EH (cell line): ENCODE results near the gene COPG1.
A peak's percentile ranks its signal among the peaks of the same experiment; 100 is the strongest.
"Not testable (repeated sequence)": the region's sequence is repeated elsewhere in the genome, so short reads cannot be mapped to it uniquely, and the experiment has no call there.

Experiments used
- DNase-seq: peaks from one replicate; pipeline ENCODE4 v3.0.0-alpha.2; 2015; ENCODE audit warnings: low read depth

The COPG1 gene, protein sequence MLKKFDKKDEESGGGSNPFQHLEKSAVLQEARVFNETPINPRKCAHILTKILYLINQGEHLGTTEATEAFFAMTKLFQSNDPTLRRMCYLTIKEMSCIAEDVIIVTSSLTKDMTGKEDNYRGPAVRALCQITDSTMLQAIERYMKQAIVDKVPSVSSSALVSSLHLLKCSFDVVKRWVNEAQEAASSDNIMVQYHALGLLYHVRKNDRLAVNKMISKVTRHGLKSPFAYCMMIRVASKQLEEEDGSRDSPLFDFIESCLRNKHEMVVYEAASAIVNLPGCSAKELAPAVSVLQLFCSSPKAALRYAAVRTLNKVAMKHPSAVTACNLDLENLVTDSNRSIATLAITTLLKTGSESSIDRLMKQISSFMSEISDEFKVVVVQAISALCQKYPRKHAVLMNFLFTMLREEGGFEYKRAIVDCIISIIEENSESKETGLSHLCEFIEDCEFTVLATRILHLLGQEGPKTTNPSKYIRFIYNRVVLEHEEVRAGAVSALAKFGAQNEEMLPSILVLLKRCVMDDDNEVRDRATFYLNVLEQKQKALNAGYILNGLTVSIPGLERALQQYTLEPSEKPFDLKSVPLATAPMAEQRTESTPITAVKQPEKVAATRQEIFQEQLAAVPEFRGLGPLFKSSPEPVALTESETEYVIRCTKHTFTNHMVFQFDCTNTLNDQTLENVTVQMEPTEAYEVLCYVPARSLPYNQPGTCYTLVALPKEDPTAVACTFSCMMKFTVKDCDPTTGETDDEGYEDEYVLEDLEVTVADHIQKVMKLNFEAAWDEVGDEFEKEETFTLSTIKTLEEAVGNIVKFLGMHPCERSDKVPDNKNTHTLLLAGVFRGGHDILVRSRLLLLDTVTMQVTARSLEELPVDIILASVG

DNA sequence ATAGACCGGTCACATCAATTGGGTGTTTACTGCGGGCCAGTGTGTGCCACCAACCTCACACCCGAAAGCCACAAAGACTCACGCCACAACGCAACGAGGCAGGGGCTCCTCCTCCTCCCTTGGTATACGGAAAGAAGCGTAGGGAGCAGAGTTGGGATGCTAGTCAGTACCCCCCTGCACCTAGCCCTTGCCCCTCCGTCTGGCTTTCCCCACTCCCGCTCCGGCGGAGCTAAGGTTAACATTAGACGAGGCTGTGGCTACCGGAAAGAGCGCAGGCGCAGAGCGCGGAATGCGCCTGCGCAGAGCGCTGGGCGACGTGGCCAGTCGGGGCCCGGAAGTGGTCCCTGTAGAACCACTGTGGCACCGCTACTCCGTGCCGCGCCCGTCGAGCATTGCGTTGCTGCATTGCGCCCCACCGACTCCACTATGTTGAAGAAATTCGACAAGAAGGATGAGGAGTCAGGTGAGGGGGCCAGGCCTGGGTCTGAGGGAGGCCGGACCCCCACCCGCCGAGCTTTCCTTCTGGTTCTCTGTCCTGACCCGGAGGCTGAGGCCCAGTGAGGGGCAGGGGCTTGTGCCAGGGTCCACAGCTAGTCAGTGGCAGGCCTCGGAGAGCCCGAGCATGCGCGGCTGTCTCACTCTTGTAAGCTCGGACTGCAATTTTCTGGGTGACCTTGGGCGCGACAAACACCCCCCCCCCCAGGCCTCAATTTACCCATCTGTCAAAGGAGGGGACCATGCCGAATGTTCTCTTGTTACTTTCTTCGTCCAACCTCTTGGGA, at the start of gene COPG1:
COPG1 (plus strand) TSS at position 323 of the 782 bp plus-strand sequence; CDS start at position 427, 104 bp downstream.
- DNase-seq: peak; percentile 91

DNA sequence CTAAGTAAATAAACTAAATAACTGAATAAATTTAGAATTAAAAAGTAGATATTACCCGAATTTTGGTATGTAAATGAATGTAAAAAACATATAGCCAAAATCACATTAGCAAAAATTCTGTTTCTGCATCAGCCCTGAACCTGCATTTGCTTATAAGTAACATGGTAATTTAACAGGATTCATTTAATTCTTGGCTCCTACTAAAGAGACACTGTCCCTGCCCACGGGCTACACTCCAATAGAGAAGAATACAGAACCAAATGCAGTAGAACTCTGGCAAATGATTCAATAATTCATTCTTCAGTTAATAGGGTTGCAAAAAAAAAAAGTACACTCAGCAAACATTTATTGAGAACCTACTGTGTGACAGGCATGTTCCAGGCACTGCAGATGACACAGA, 44.9 kb upstream of the COPG1 start:
- no peak for DNase-seq

DNA sequence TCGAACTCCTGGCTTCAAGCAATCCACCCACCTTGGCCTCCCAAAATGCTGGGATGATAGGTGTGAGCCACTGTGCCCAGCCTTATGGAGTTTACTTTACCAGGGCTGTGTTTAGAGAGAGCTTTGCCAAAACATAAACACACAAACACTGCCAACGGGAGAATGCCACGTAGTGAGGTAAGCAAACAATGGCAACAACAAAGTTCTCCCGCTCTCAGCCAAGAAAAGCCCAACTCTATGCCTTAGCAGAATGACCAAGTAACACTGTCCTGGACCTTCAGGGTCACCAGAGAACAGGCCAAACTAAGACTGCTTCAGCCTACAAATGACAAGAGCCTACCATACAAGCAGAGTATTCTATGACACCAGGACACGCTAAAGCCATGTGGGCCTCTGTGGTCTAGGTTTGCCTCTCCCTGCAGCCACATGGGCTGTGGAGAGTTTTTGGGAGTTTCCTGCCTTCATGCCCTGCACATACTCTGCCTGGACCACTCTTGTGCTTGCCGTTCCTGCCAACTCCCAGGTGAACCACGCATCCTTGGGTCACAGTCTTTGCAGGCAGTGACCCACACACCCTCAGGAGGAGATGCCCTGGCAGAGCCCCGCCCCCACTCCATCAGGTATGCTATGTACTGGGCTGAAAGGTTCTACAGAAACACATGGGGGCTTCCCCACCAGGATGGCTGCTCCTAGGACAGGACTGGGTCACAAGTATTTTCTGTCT, 44.1 kb upstream of the COPG1 start:
- DNase-seq: no peak

DNA sequence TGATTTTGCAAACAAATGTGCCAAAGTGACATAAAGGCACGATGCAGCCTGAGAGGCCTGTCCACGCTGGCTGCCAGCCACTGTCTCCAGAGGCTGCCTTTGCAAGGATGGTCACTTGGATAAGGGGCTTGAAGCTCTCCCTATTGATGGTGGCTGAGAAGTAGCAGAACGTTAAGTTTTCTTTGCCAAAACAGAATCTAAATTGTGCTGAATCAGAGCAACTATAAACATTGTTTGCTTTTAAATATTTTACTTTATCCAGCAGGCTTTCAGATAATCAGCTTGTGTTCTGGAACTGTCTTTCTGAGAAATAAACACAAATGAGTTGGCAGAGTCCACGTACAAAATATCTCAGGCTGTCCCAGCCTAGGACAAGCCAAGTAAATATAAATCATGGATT, 41.9 kb upstream of the COPG1 start:
- DNase-seq: no peak

DNA sequence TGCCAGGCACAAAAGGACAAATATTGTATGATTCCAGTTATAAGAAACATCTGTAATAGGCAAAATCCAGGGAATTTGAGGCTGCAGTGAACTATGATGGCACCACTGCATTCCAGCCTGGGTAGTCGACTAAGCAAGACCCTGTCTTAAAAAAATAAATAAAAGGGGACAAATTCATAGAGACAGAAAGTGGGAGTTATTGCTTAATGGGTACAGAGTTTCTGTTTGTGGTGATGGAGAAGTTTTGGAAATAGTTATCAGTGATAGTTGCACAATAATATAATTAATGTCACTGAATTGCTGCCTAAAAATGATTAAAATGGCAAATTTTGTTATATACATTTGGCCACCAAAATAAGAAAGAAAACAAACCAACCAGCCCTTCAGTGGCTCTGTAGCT, 38.1 kb upstream of the COPG1 start:
- no peak for DNase-seq

DNA sequence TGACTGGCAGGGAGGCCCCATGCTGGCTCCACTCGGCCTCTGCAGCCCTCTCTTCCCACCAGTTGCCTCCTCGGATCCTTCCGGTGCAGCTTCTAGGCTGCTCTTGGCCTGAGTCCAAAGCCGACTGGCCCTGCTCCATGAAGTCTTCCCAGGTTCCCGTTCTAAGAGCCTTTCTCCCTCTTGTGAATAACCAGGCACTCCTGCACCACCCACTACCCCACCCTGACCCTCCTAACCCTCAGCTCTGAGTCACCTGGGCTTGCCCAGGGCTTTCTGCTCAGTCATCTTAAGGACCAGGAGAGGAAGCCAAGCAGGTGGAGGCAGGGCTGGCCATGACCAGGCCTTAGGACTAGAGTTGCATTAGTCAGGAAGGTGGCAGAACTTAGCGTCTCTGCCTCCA, 37.6 kb upstream of the COPG1 start:
- peak; percentile 77 for DNase-seq

DNA sequence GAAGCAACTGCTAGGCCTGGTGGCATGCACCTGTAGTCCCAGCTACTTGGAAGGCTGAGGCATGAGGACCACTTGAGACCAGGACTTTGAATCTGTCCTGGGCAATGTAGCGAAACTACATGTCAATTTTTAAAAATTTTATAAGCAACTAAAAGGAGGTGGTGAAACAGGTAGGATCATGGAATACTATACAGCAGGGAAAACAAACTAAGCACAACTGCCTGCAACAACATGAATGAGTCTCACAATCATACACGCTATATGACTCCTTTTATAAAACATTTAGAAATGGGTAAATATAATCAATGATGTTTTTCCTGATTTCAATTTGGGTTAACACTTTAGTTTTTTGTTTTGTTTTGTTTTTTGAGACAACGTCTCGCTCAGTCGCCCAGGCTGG, 36.2 kb upstream of the COPG1 start:
- DNase-seq: no peak

DNA sequence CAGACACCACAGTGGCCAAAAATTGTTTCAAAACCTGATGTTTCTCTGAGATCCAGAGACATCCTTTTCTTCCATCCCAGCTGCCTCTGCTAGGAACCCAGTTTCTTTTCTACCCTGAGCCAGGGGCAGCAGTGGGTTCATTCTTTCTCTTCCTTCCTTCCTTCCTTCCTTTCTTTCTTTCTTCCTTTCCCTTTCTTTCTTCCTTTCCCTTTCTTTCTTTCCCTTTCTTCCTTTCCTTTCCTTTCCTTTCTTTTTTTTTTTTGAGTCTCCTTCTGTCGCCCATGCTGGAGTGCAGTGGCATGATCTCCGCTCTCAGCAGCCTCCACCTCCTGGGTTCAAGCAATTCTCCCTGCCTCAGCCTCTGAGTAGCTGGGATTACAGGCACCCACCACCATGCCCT, 30.7 kb upstream of the COPG1 start:
- no peak for DNase-seq

DNA sequence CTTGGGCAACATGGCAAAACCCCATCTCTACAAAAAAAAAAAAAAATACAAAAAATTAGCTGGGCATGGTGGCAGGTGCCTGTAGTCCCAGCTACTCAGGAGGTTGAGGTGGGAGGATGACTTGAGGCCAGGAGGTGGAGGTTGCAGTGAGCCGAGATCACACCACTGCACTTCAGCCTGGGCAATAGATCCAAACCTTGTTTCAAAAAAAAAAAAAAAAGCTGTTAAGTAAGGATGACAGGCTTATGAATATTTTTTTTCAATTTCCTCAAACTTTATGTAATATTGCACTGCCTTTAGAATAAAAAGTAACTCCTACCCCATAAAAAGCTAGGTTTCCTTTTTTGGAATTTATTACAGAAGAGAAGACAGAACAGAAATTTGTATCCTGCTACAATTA, 25.0 kb upstream of the COPG1 start:
- not testable (repeated sequence) for DNase-seq

DNA sequence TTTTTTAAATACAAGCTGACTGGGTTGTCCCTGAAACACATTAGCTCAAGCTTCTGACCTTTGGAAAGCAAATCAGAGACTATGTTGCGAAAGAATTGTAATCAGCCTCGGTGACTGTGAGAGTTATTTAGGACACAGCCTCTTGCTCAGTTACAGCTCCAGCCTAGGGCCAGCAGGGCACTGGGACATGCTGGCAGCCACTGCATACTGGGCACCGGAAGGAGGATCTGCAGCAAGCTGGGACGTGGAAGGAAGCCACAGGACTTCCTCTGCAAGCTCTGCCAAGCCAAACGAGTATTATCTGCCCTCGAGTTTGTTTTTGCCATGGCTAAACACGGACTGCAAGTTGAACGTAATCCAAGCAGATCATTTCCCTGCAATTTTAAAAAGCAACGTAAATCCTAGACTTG, 24.4 kb upstream of the COPG1 start:
- DNase-seq: peak; percentile 88

DNA sequence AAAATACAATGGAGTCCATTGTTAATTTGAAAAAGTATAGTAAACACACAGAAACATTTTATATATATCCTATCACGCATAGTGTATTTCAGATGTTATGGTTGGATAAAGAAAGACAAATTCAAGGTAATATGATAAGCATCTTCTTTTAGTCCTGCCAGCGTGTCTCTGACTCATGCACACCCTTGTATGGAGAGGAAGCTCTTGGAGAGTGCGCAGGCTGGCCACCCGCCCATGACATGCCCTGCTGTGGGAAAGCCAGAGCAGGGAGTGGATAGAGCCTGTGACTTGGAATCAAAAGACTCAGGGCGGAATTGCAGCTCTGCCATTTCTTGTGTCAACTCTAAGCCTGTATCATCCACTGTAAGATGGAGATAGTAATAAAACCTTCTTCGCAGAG, 23.0 kb upstream of the COPG1 start:
- peak; percentile 97 for DNase-seq

DNA sequence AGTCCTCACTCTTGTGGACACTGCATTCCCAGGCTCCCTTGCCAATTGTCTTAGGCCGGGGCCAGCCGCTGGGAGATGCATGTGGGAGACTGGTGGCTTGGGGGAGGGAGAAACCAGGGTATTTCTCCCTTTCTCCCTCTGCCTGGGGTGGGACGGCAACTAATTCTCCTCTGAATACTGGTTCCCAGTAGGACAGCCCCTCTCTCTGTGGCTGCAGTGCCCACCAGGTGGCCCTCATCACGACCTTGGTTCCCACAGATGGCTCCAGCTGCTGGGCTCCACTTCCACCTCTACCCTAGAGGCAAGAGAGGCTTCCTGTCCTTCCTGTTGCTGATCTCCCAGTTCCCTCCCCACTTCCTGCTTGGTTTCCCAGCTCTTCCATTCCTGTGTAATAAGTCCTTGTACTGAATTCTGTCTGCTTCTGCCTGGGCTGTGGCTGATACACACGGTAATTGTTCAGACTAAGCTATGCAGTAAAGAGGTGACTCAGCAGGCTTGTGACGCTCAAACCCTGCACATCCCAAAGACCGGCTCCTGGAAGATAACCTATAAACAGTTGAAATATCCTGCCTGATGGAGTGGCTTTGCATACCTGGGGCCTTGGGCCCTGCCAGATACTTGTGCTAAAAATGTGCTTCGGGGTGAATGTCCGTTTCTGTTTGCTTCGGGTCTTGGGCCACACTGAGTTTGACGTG, 20.4 kb upstream of the COPG1 start:
- DNase-seq: peak; percentile 94

DNA sequence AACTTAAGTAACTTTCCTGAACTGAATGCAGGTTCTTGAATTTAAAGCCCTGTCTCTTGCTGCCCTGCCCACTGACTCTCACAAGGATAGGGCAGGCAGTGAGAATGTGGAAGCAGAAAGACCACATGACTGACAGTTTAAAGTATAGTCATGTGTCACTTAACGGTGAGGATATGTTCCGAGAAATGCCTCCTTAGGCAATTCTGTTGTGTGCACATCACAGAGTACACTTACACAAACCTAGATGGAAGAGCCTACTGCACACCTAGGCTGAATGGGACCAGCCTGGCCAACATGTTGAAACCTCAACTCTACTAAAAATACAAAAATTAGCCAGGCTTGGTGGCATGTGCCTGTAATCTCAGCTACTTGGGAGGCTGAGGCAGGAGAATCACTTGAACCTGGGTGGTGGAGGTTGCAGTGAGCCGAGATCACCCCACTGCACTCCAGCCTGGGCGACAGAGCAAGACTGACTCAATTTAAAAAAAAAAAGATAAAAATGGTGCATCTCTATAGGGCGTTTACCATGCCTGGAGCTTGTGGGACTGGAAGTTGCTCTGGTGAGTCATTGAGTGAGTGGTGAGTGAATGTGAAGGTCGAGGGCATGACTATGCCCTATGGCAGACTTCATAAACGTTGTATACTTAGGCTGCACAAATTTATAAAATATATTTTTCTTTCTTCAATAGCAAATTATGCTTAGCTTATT, 18.9 kb upstream of the COPG1 start:
- peak; percentile 92 for DNase-seq

DNA sequence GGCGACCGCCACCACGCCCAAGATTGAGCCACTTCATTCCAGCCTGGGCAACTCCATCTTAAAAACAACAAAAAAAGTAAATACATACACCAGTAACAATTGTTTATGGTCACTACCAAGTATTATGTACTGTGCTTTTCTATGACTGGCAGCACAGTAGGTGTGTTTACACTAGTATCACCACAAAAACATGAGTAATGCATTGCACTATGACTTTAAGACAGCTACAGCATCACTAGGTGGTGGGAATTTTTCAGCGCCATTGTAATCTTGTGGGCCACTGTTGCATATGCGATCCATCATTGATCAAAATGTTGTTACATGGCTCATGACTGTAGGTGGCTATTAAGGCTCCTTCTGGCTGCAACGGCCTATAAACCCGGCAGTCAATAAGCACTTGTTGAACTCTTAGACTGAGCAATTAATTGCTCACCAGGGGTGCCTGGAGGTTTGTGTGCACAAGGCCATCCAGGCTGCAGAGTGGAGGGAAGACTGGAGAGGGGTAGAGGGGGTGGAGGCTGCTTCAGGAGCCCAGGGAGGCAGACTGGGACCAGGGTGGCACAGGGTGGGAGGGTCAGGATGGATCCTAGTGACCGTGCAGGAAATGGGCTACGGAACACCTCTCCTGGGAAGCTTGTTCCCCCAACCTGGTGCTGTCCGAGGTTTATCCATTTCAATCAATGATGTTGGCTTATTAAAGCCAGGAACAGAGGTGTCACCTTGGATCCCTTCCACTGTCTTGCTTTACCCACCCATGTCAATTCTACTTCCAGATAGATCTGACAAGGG, 17.9 kb upstream of the COPG1 start:
- peak; percentile 28 for DNase-seq

DNA sequence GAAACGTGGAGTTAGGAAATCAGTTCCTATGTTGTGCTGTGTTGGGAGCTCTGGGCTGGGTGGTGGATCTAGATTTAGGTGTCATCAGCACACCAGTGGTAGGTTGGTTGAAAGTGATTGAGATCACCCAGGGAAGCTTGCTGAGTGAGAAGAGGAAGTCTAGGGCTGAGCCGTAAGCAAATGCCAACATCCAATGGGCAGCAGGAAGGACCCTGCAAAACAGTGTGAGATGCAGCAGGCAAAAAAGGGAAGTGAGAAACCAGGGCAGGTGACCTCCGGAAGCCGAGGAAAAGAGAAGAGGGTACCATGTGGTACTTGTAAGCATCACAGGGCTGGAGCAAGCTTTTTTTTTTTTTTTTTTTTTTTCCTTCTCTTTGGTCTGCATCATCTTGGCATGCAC, 15.9 kb upstream of the COPG1 start:
- no peak for DNase-seq

DNA sequence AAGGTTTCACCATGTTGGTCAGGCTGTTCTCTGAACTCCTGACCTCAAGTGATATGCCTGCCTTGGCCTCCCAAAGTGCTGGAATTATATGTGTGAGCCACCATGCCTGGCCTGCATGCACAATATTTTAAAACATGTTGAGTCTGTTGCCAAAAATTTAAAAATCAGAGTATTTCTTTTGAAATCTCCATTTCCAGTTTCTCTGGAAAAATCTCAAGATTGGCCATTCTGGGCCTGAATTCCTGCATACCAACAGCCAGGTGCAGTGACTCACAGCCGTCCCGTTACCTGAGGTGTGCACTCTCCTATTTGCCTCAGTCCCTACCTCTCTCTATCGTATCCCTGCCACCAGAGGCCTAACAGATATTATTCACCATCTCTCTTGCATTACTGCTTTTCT, 15.0 kb upstream of the COPG1 start:
- DNase-seq: no peak

DNA sequence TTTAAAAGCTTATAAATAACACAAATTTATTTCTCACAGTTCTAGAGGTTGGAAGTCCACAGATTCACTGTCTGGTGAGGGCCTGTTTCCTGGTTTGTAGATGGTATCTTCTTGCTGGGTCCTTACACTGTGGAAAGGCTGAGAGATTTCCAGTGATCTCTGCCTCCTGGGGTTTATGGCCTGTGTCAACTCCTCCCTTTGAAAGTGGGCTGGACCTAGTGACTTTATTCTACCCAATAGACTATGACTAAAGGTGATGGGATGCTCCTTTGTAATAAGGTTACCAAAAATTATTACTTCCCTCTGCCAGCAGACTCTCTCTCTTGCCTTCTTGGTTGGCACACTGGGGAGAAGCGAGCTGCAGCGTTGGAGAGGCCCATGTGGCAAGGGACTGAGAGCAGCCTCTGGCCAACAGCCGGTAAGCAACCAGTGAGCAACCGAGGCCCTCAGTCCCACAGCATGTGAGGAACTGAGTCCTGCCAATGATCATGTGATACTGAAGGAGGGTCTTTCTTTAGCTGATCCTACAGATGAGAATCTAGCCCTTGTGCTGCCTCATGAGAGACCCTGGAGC, 14.0 kb upstream of the COPG1 start:
- no peak for DNase-seq

DNA sequence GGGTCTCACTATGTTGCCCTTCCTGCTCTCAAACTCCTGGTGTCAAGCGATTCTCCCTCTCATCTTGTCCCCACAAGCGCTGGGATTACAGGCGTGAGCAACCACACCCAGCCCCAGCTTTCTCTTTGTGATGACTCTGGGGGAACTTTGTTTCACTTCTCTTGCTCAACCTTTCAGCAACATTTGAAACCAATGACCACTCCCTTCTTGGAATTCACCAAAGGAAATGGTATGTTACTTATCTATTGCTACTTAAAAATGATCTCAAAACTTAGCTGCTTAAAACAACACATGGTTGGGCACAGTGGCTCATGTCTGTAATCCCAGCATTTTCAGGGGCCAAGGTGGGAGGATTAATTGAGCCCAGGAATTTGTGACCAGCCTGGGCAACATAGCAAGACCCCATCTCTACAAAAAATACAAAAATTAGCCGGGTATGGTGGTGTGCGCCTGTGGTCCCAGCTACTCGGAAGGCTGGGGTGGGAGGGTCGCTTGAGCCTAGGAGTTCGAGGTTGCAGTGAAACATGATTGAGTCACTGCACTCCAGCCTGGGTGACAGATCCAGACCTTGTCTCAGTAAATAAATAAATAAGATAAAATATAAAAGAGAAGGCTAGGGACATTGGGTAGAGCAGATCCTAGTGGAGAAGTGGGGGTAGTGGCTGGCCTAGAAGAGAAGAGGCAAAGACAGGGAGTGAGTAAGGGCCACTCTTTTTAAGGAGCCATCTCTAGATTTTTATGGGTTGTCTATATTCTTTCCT, 10.3 kb upstream of the COPG1 start:
- peak; percentile 21 for DNase-seq

DNA sequence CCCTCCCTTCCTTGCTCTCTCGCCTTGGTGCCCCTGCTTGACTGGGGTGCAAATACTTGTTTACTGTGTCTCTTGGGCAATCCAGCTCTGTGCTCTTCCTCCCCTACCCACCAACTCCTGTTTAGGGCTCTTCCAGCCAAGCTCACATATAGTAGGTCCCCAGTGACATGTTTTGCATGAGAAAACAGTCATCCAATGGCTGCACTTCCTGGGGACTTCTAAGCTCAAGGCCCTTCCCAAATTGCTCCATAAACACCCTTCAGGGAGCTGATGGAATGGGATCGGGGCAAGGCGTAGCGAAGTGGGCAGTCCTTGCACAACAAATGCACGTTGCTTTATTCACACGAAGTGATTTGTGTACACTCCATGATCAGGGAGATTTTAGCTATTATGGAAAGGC, 9.4 kb upstream of the COPG1 start:
- no peak for DNase-seq
